GM12878 (cell line): Measurements from ENCODE around the gene TRPM3. TPM values are rescaled to one million over a fixed set of nuclear protein-coding genes. Genes with fewer than 3 reads are reported as not detected.

Source experiments
- ATAC-seq: fragments of 200-7000 bp; cut with Tn5 transposase; 3 replicates; pipeline ENCODE4 v1.9.1; 2020; ENCODE audit warnings: mild to moderate bottlenecking, moderate library complexity
- BruUV-seq: library from RNA; stranded (reverse); fragments of 400-500 nt; replicated peaks from 2 replicates; lab custom pipeline; 2021; lab: Mats Ljungman, UMichigan
- CTCF ChIA-PET: fragments of 300-600 bp; sonication (Branson Sonifier 250); formaldehyde crosslinking; extraction: SDS; loops from one replicate; lab custom pipeline; 2021; ENCODE audit warnings: inconsistent platforms; lab: Yijun Ruan, JAX
- POLR2A ChIA-PET: fragments of 350-600 bp; formaldehyde crosslinking; extraction: SDS; loops from one replicate; lab custom pipeline; 2021; ENCODE audit warnings: inconsistent platforms; lab: Charles Lee
- RAD21 ChIA-PET: fragments of 300-600 bp; sonication (Branson Sonifier 250); formaldehyde crosslinking; loops from one replicate; lab custom pipeline; 2023; ENCODE audit warnings: antibody characterized with exemption; ENCODE audit not compliant: unreplicated experiment; lab: Charles Lee
- SMC1A ChIA-PET: fragments of 300-600 bp; sonication (Branson Sonifier 250); formaldehyde crosslinking; loops from one replicate; lab custom pipeline; 2023; ENCODE audit not compliant: unreplicated experiment, uncharacterized antibody; lab: Charles Lee
- DNase-seq: peaks from one replicate; pipeline ENCODE4 v3.0.0-alpha.2; 2011; ENCODE audit warnings: low read depth, low spot score
- FAIRE-seq: peaks from 3 replicates; lab custom pipeline; 2011; peaks lifted over from hg19 to GRCh38; lab: Jason Lieb, UNC
- H2AFZ ChIP-seq: 2 replicates; pipeline ENCODE4 v1.6.0; 2011; ENCODE audit warnings: low read depth, low read length, control low read depth; ENCODE audit not compliant: control insufficient read depth
- H3K27ac ChIP-seq: 2 replicates; pipeline ENCODE4 v1.5.1; 2011; ENCODE audit warnings: control low read depth; ENCODE audit not compliant: control insufficient read depth, insufficient read depth
- H3K27me3 ChIP-seq, 2 experiments: replicated peaks in 1 of 2; 2 replicates each; pipeline versions ENCODE4 v1.6.0 to v1.6.1; 2011; ENCODE audit warnings: low read length in 1 of 2; ENCODE audit not compliant: control insufficient read depth in 2 of 2, insufficient read depth in 2 of 2
- H3K36me3 ChIP-seq, 2 experiments: 2 replicates each; pipeline ENCODE4 v1.5.1; 2011; ENCODE audit warnings: low read length in 1 of 2; ENCODE audit not compliant: control insufficient read depth in 2 of 2, insufficient read depth in 2 of 2
- H3K4me1 ChIP-seq: 2 replicates; pipeline ENCODE4 v1.6.1; 2011; ENCODE audit warnings: mild to moderate bottlenecking, low read length, moderate library complexity, mixed read lengths; ENCODE audit not compliant: control insufficient read depth, insufficient read depth
- H3K4me2 ChIP-seq: 2 replicates; pipeline ENCODE4 v1.6.0; 2011; ENCODE audit warnings: control low read depth; ENCODE audit not compliant: control insufficient read depth, insufficient read depth
- H3K4me3 ChIP-seq: fragments of 200-600 bp; sonication (generic); 2 replicates; pipeline ENCODE4 v1.5.1; 2016
- H3K79me2 ChIP-seq: 2 replicates; pipeline ENCODE4 v1.6.0; 2011; ENCODE audit warnings: low read length; ENCODE audit not compliant: control insufficient read depth, insufficient read depth
- H3K9ac ChIP-seq: 2 replicates; pipeline ENCODE4 v1.8.0; 2011; ENCODE audit warnings: low read length, control low read depth, mixed read lengths; ENCODE audit not compliant: control insufficient read depth, insufficient read depth
- H3K9me3 ChIP-seq: replicated peaks from 3 replicates; pipeline ENCODE4 v1.5.1; 2011; ENCODE audit warnings: mild to moderate bottlenecking, low read length; ENCODE audit not compliant: control insufficient read depth, insufficient read depth
- H4K20me1 ChIP-seq: 2 replicates; pipeline ENCODE4 v1.6.0; 2011; ENCODE audit not compliant: control insufficient read depth, insufficient read depth
- E2F8 ChIP-seq: fragments of 450-650 bp; IDR thresholded peaks from 2 replicates; pipeline ENCODE4 v1.6.1; 2018; ENCODE audit warnings: mild to moderate bottlenecking, low read depth, moderate library complexity; ENCODE audit not compliant: partially characterized antibody
- FOXM1 ChIP-seq: IDR thresholded peaks from 2 replicates; pipeline ENCODE4 v1.6.1; 2012; ENCODE audit warnings: low read depth, mild to moderate bottlenecking, inconsistent platforms, low read length, moderate library complexity
- IKZF2 ChIP-seq, 2 experiments: fragments of 450-650 bp; IDR thresholded peaks; 2 replicates each; pipeline ENCODE4 v1.6.1; 2017; ENCODE audit warnings: mild to moderate bottlenecking in 2 of 2, moderate library complexity in 2 of 2
- NFYA ChIP-seq: IDR thresholded peaks from 2 replicates; pipeline ENCODE4 v1.6.1; 2011; ENCODE audit warnings: low read depth, mild to moderate bottlenecking, low read length, improper control_type of control experiment, borderline replicate concordance
- PML ChIP-seq: IDR thresholded peaks from 2 replicates; pipeline ENCODE4 v1.6.1; 2012; ENCODE audit warnings: low read length, inconsistent platforms
- RB1 ChIP-seq: fragments of 450-650 bp; formaldehyde crosslinking; IDR thresholded peaks from 2 replicates; pipeline ENCODE4 v1.6.1; 2017; ENCODE audit warnings: mild to moderate bottlenecking, borderline replicate concordance
- RUNX3 ChIP-seq: IDR thresholded peaks from 2 replicates; pipeline ENCODE4 v1.6.1; 2012; ENCODE audit warnings: low read length, inconsistent platforms
- TCF7 ChIP-seq: IDR thresholded peaks from 2 replicates; pipeline ENCODE4 v1.6.1; 2014; ENCODE audit warnings: antibody characterized with exemption, borderline replicate concordance
- YBX1 ChIP-seq: fragments of 450-650 bp; IDR thresholded peaks from 2 replicates; pipeline ENCODE4 v1.6.1; 2016; ENCODE audit warnings: antibody characterized with exemption
- YY1 ChIP-seq: IDR thresholded peaks from 2 replicates; pipeline ENCODE4 v1.6.1; 2011; ENCODE audit warnings: low read depth, mild to moderate bottlenecking, low read length
- ZNF274 ChIP-seq: IDR thresholded peaks from one replicate; pipeline ENCODE4 v1.8.0; 2011; ENCODE audit not compliant: insufficient read length, insufficient read depth
- ZNF384 ChIP-seq: IDR thresholded peaks from 2 replicates; pipeline ENCODE4 v1.6.1; 2012; ENCODE audit warnings: low read depth, mild to moderate bottlenecking, low read length, improper control_type of control experiment, borderline replicate concordance
- WGBS: methylation state at CpG from one replicate; pipeline ENCODE4 v1.1.6; 2016; ENCODE audit warnings: low lambda C conversion rate; ENCODE audit not compliant: insufficient replicate concordance, insufficient coverage; ENCODE audit errors: missing lambda C conversion rate; 5-methylcytosine and 5-hydroxymethylcytosine counted together
- in situ Hi-C: fragments of 300-500 bp; cut with MboI; formaldehyde crosslinking; loops from 9 replicates; pipeline ENCODE4 v1.14.3; 2018; ENCODE audit warnings: mixed read lengths
- intact Hi-C: fragments of 100-400 bp; cut with micrococcal nuclease; formaldehyde crosslinking; loops from one replicate; pipeline ENCODE4 v1.14.2; 2022; ENCODE audit not compliant: unreplicated experiment
- polyA plus RNA-seq, 11 experiments: library from polyadenylated mRNA; depleted of rRNA in 4 of 11; unstranded in 6 of 11; stranded (reverse) in 5 of 11; fragments of >200 nt; fragmentation: Nextera tagmentation in 4 of 11; fragmentation: Illumina TruSeq in 1 of 11; extraction: Ambion mirVana in 4 of 11; extraction: Trizol in 1 of 11; gene quantifications; 1 replicate in 1 of 11; 2 replicates in 10 of 11; pipeline versions ENCODE4 v1.2.1 to v1.2.3, GENCODE V29; 2011 to 2016; ENCODE audit warnings: inconsistent platforms in 2 of 11, missing spikeins in 2 of 11, low read depth in 1 of 11
- total RNA-seq, 4 experiments: library from RNA; depleted of rRNA in 3 of 4; stranded (reverse); fragments of >200 nt in 3 of 4; fragmentation: Illumina TruSeq in 1 of 4; extraction: Trizol in 1 of 4; gene quantifications; 2 replicates each; pipeline versions ENCODE4 v1.2.1 to v1.2.3, GENCODE V29; 2013 to 2021

Gene TRPM3
- total and polyA plus RNA-seq, 10 of the 15 experiments (the other 5 are each of a cell fraction or from before 2014, with no cell fraction given) = not detected

- TF ChIP-seq E2F8 (no peak), YBX1 (no peak)
Observed at GRCh38 chr9:70519912-70520724, 601.3 kb downstream of the TRPM3 start (continued).

GRCh38 chr9:70517926-70518610, 603.4 kb downstream of the TRPM3 start:
- SMC1A ChIA-PET = interaction anchor here (4.0 kb wide), 1 partner anchor 44 kb away, joined by 41 read pairs; no protein-coding TSS in a partner anchor

More at GRCh38 chr9:70517926-70518610, 603.4 kb downstream of the TRPM3 start:
- Histone ChIP-seq H3K9me3 (no peaks in the 10 kb centered on the region), H3K9ac (no peak overlapping the region), H3K27ac (no peak overlapping the region), H2AFZ (no peak overlapping the region), H3K4me3 (no peak overlapping the region), H4K20me1 (no peaks in the 10 kb centered on the region), H3K79me2 (no peaks in the 10 kb centered on the region), H3K36me3 (no peaks in the 10 kb centered on the region), H3K27me3 (no peaks in the 10 kb centered on the region; a peak in 1 of 4 replicates), H3K4me2 (no peak overlapping the region), H3K4me1 (no peaks in the 10 kb centered on the region)
- intact Hi-C loops (no loop called here), in situ Hi-C loops (loop anchor here (5.0 kb wide), 1 partner anchor 51 kb away; no protein-coding TSS in a partner anchor)
- POLR2A ChIA-PET = no interaction called here
- RAD21 ChIA-PET = no interaction called here
- BruUV-seq = no TSS peak
- FAIRE-seq (no peak), ATAC-seq (0 out of 3 replicates have a peak, but pooled peaks have one; percentile 16), DNase-seq (no peak)
- TF ChIP-seq IKZF2 (IDR thresholded peaks at IDR 0.05) = no peak
- no peak for TF ChIP-seq TCF7
- TF ChIP-seq ZNF274 = no peak
- TF ChIP-seq RUNX3 = no peak
- no peak for TF ChIP-seq ZNF384
- no peak for TF ChIP-seq FOXM1
- TF ChIP-seq RB1 = no peak
- no peak for TF ChIP-seq NFYA
- no peak for TF ChIP-seq YY1
- no peak for TF ChIP-seq PML
- WGBS = 3% methylated on average over 1 of the region's 1 CpG
- CTCF ChIA-PET = interaction anchor here (0.6 to 1.1 kb wide), 2 partner anchors 20 to 177 kb away, joined by 3 read pairs; no protein-coding TSS in a partner anchor
